UCSD-AML1 (cell line): Measurements from ENCODE around the gene INSL3.
"Not testable (repeated sequence)": the region's sequence is repeated elsewhere in the genome, so short reads cannot be mapped to it uniquely, and the experiment has no call there.

Experiments
- DNase-seq: peaks from one replicate; lab custom pipeline; 2025; ENCODE audit not compliant: unreplicated experiment; lab: John Stamatoyannopoulos, UW

The INSL3 gene

GRCh38 chr19:17826508-17827056, 5.3 kb upstream of the INSL3 start:
- DNase-seq = no peak

- no peak for DNase-seq
These were observed 3.0 kb upstream of the INSL3 start for GRCh38 chr19:17824339-17824738.

GRCh38 chr19:17817668-17818363, 3.5 kb downstream of the INSL3 start:
- no peak for DNase-seq

GRCh38 chr19:17812099-17812498, 9.2 kb downstream of the INSL3 start:
- DNase-seq = no peak

GRCh38 chr19:17811681-17812080, 9.6 kb downstream of the INSL3 start:
- DNase-seq = no peak

- no peak for DNase-seq
These were observed 10.2 kb downstream of the INSL3 start for GRCh38 chr19:17811103-17811502.

- DNase-seq = no peak
These were observed 13.5 kb downstream of the INSL3 start for GRCh38 chr19:17807731-17808316.

GRCh38 chr19:17806945-17807344, 14.4 kb downstream of the INSL3 start:
- DNase-seq = no peak

- no peak for DNase-seq
These were observed 15.9 kb downstream of the INSL3 start for GRCh38 chr19:17805427-17805826.

GRCh38 chr19:17803264-17803896, 17.9 kb downstream of the INSL3 start:
- DNase-seq = peak; percentile 65

GRCh38 chr19:17802137-17802858, 19.0 kb downstream of the INSL3 start:
- no peak for DNase-seq

GRCh38 chr19:17798599-17798998, 22.7 kb downstream of the INSL3 start:
- not testable (repeated sequence) for DNase-seq

- DNase-seq = no peak
These were observed 23.7 kb downstream of the INSL3 start for GRCh38 chr19:17797424-17798201.

GRCh38 chr19:17796838-17797423, 24.4 kb downstream of the INSL3 start:
- no peak for DNase-seq

GRCh38 chr19:17796013-17796837, 25.1 kb downstream of the INSL3 start:
- DNase-seq = no peak

- no peak for DNase-seq
These were observed 25.8 kb downstream of the INSL3 start for GRCh38 chr19:17795495-17795856.

GRCh38 chr19:17794731-17795494, 26.4 kb downstream of the INSL3 start, which contains the start of gene B3GNT3:
TSS of gene B3GNT3 (plus strand) at chr19:17795138. CDS start at chr19:17807808, 12,670 bp downstream.
- peak; percentile 70 for DNase-seq

- no peak for DNase-seq
These were observed 26.9 kb downstream of the INSL3 start for GRCh38 chr19:17794412-17794730.
